CD14-positive monocyte (primary cell): ENCODE data around the gene TTC38. TPM values are rescaled to one million over a fixed set of nuclear protein-coding genes. Genes with fewer than 3 reads are reported as not detected.

ENCODE experiments used
- DNase-seq, 3 donors: peaks; one replicate each; pipeline ENCODE4 v3.0.0-alpha.2; 2011 to 2022
- H2AFZ ChIP-seq: 2 replicates; pipeline ENCODE4 v1.6.0; 2012; ENCODE audit warnings: mild to moderate bottlenecking, low read depth, low read length, inconsistent platforms; ENCODE audit not compliant: insufficient read depth, poor library complexity, severe bottlenecking
- H3K27ac ChIP-seq, 2 donors: 1 replicate in 1 of 2; 2 replicates in 1 of 2; pipeline ENCODE4 v1.5.1; 2012 to 2013; ENCODE audit warnings: low read length in 2 of 2, control low read depth in 1 of 2, inconsistent platforms in 1 of 2, low read depth in 1 of 2, mild to moderate bottlenecking in 1 of 2
- H3K27me3 ChIP-seq, 2 donors: one replicate each; pipeline versions ENCODE4 v1.6.0 to v1.6.1; 2011 to 2013; ENCODE audit warnings: low read length in 2 of 2; ENCODE audit not compliant: control insufficient read depth in 2 of 2, insufficient read depth in 2 of 2
- H3K36me3 ChIP-seq, 2 donors: replicated peaks in 1 of 2; 1 replicate in 1 of 2; 2 replicates in 1 of 2; pipeline versions ENCODE4 v1.5.1 to v1.6.1; 2012 to 2013; ENCODE audit warnings: low read length in 2 of 2, control low read depth in 1 of 2, inconsistent platforms in 1 of 2, mild to moderate bottlenecking in 1 of 2; ENCODE audit not compliant: insufficient read depth in 2 of 2, control insufficient read depth in 1 of 2
- H3K4me1 ChIP-seq, 2 donors: 1 replicate in 1 of 2; 2 replicates in 1 of 2; pipeline versions ENCODE4 v1.5.1 to v1.6.1; 2012 to 2013; ENCODE audit warnings: low read length in 2 of 2, control low read depth in 1 of 2, inconsistent platforms in 1 of 2, mild to moderate bottlenecking in 1 of 2, moderate library complexity in 1 of 2; ENCODE audit not compliant: insufficient read depth in 2 of 2, control insufficient read depth in 1 of 2
- H3K4me2 ChIP-seq: replicated peaks from 2 replicates; pipeline ENCODE3; 2012; ENCODE audit warnings: low read length, moderate library complexity, mild to moderate bottlenecking; ENCODE audit not compliant: poor library complexity, severe bottlenecking; ENCODE audit errors: extremely low read depth
- H3K4me3 ChIP-seq, 3 experiments: fragments of 200-600 bp in 1 of 3; sonication (generic) in 1 of 3; replicated peaks in 1 of 3; 1 replicate in 2 of 3; 2 replicates in 1 of 3; pipeline ENCODE4 v1.5.1; 2011 to 2013; ENCODE audit warnings: low read length in 3 of 3, mild to moderate bottlenecking in 3 of 3, control low read depth in 2 of 3, low read depth in 2 of 3, inconsistent platforms in 1 of 3, moderate library complexity in 1 of 3
- H3K79me2 ChIP-seq: 2 replicates; pipeline ENCODE4 v1.6.0; 2012; ENCODE audit warnings: mild to moderate bottlenecking, control low read depth, inconsistent platforms, low read length, moderate library complexity; ENCODE audit not compliant: insufficient read depth
- H3K9ac ChIP-seq: 2 replicates; pipeline ENCODE4 v1.6.0; 2017; ENCODE audit warnings: low read length, mild to moderate bottlenecking; ENCODE audit not compliant: insufficient read depth, poor library complexity, severe bottlenecking
- H3K9me3 ChIP-seq, 2 donors: replicated peaks in 1 of 2; 1 replicate in 1 of 2; 2 replicates in 1 of 2; pipeline versions ENCODE4 v1.5.1 to v1.6.1; 2012 to 2013; ENCODE audit warnings: low read length in 2 of 2, control low read depth in 1 of 2; ENCODE audit not compliant: control insufficient read depth in 1 of 2, insufficient read depth in 1 of 2
- H4K20me1 ChIP-seq: 2 replicates; pipeline ENCODE4 v1.6.0; 2012; ENCODE audit warnings: mild to moderate bottlenecking, low read length, control low read depth, moderate library complexity; ENCODE audit not compliant: insufficient read depth
- H3K27ac Mint-ChIP-seq, 7 donors: one replicate each; pipeline ENCODE4 v1.8.0; 2020; ENCODE audit warnings: mild to moderate bottlenecking in 7 of 7, mixed read lengths in 7 of 7, moderate library complexity in 6 of 7, inconsistent platforms in 2 of 7
- H3K27me3 Mint-ChIP-seq, 3 donors: one replicate each; pipeline ENCODE4 v1.8.0; 2021 to 2022; ENCODE audit warnings: low read depth in 3 of 3, mild to moderate bottlenecking in 3 of 3, mixed read lengths in 3 of 3, moderate library complexity in 3 of 3, inconsistent platforms in 1 of 3
- H3K36me3 Mint-ChIP-seq, 2 donors: one replicate each; pipeline ENCODE4 v1.8.0; 2020; ENCODE audit warnings: mixed read lengths in 2 of 2, inconsistent platforms in 1 of 2, mild to moderate bottlenecking in 1 of 2
- H3K4me1 Mint-ChIP-seq: one replicate; pipeline ENCODE4 v1.8.0; 2020; ENCODE audit warnings: mild to moderate bottlenecking, mixed read lengths
- H3K4me3 Mint-ChIP-seq, 2 donors: one replicate each; pipeline ENCODE4 v1.8.0; 2020; ENCODE audit warnings: mild to moderate bottlenecking in 2 of 2, mixed read lengths in 2 of 2, moderate library complexity in 1 of 2
- H3K9me3 Mint-ChIP-seq, 7 donors: one replicate each; pipeline ENCODE4 v1.8.0; 2020 to 2022; ENCODE audit warnings: mixed read lengths in 7 of 7, mild to moderate bottlenecking in 6 of 7, moderate library complexity in 6 of 7, inconsistent platforms in 2 of 7
- WGBS: methylation state at CpG from one replicate; pipeline ENCODE4 v1.1.5; 2013; ENCODE audit warnings: missing lambda C conversion rate; ENCODE audit not compliant: insufficient coverage; 5-methylcytosine and 5-hydroxymethylcytosine counted together
- intact Hi-C, 2 donors: fragments of 100-400 bp; cut with micrococcal nuclease; formaldehyde crosslinking; loops; one replicate each; pipeline versions ENCODE4 v1.15.0 to v1.15.1; 2023
- polyA plus RNA-seq, 3 donors: library from polyadenylated mRNA; depleted of rRNA in 1 of 3; unstranded in 2 of 3; stranded (reverse) in 1 of 3; fragments of 300-500 nt in 2 of 3; fragments of >200 nt in 1 of 3; fragmentation: Illumina TruSeq in 2 of 3; gene quantifications; 1 replicate in 2 of 3; 2 replicates in 1 of 3; pipeline ENCODE4 v1.2.3, GENCODE V29; 2012 to 2021
- TF ChIP-seq, protein P1 (sequence below): fragments of 200-600 bp; IDR thresholded peaks from one replicate; pipeline ENCODE4 v1.8.0; 2022; ENCODE audit warnings: antibody characterized with exemption, mild to moderate bottlenecking

The TTC38 gene
- polyA plus RNA-seq, 3 donors, result 14.7 to 22.5 (median 17.0) TPM

DNA sequence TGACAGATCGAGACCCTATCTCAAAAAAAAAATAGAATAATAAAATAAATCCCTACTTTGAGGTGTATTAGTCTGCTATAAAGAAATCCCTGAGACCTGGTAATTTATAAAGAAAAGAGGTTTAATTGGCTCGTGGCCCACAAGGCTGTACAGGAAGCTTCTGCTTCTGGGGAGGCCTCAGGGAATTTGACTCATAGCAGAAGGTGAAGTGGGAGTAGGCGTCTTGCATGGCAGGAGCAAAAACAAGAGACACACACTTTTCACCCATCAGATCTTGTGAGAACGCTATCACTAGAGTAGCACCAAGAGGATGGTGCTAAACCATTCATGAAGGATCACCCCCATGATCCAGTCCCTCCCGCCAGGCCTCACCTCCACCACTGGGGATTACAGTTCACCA, 46.9 kb upstream of the TTC38 start:
- DNase-seq, result no peak
- H3K4me1 Mint-ChIP-seq, result no peaks in the 10 kb centered on the region
- Histone ChIP-seq H3K9ac (no peak overlapping the region), H2AFZ (no peak overlapping the region), H3K36me3 (peaks cover 30 to 74% of the 10 kb centered on the region in 2 donors), H3K27me3 (no peaks in the 10 kb centered on the region), H3K79me2 (no peaks in the 10 kb centered on the region), H3K9me3 (no peaks in the 10 kb centered on the region), H3K4me2 (no peak overlapping the region), H4K20me1 (no peaks in the 10 kb centered on the region), H3K4me1 (no peaks in the 10 kb centered on the region), H3K27ac (no peak overlapping the region), H3K4me3 (no peak overlapping the region)
- H3K9me3 Mint-ChIP-seq, result no peaks in the 10 kb centered on the region
- H3K4me3 Mint-ChIP-seq, result no peak overlapping the region
- H3K27ac Mint-ChIP-seq, result no peak overlapping the region
- TF ChIP-seq, protein P1, sequence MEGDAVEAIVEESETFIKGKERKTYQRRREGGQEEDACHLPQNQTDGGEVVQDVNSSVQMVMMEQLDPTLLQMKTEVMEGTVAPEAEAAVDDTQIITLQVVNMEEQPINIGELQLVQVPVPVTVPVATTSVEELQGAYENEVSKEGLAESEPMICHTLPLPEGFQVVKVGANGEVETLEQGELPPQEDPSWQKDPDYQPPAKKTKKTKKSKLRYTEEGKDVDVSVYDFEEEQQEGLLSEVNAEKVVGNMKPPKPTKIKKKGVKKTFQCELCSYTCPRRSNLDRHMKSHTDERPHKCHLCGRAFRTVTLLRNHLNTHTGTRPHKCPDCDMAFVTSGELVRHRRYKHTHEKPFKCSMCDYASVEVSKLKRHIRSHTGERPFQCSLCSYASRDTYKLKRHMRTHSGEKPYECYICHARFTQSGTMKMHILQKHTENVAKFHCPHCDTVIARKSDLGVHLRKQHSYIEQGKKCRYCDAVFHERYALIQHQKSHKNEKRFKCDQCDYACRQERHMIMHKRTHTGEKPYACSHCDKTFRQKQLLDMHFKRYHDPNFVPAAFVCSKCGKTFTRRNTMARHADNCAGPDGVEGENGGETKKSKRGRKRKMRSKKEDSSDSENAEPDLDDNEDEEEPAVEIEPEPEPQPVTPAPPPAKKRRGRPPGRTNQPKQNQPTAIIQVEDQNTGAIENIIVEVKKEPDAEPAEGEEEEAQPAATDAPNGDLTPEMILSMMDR, result no peak
- 92% methylated on average over 3 of the region's 5 CpGs for WGBS
- intact Hi-C loops, result no loop called here
- H3K27me3 Mint-ChIP-seq, result no peaks in the 10 kb centered on the region
- H3K36me3 Mint-ChIP-seq, result peaks cover 72 to 84% of the 10 kb centered on the region in 2 donors

DNA sequence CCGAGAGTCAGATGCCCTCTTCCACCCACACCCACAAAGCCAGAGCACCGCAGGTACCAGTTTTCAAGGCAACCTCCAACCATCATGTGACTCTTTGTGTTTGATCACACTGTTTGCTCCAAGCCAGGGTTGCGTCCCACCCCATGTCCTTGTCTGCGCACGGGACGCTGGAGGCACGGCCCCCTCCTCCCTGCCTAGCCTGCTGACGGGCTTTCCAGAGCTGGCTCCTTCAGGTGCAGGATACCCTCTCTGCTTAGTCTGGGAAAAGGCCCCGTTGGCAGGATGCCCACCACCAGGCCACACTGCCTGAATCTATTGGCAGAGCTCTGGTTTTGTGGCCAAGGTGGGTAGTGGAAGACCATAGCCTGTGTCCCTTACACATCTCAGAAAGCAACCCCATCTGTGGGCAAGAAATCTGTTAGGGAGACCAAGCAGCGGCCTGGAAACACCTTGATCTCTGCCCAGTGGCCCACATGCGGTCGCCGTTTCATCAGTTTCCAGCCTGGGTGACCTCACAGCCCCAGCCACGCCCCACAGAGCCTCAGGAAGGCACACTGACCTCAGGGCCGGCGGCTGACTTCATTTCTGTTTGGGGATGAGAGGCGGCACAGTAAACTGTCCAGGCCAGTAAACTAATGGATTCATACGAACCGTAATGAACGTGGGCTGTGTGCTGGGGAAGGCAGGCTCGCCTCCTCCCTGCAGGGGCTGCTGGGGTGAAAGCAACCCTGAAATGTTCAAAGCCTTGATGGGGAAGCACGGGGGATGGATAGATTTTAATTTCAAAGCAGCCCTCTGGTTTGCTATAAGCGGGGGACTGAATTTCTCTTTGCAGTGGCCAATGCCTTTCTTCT, 43.5 kb upstream of the TTC38 start:
- peaks cover 0 to 3% of the 10 kb centered on the region in 2 donors for H3K4me1 ChIP-seq
- H3K79me2 ChIP-seq, result no peaks in the 10 kb centered on the region
- Mint-ChIP-seq H3K4me3 (no peak overlapping the region), H3K27ac (no peak overlapping the region), H3K27me3 (peaks cover 0 to 3% (median 0%) of the 10 kb centered on the region in 3 donors), H3K4me1 (no peaks in the 10 kb centered on the region), H3K36me3 (peaks cover 51 to 54% of the 10 kb centered on the region in 2 donors), H3K9me3 (no peaks in the 10 kb centered on the region)
- H3K4me3 ChIP-seq, result no peak overlapping the region
- intact Hi-C loops, result no loop called here
- no peak overlapping the region for H3K9ac ChIP-seq
- H3K9me3 ChIP-seq, result no peaks in the 10 kb centered on the region
- peaks cover 12 to 42% of the 10 kb centered on the region in 2 donors for H3K36me3 ChIP-seq
- no peak overlapping the region for H3K4me2 ChIP-seq
- TF ChIP-seq, protein P1, result no peak
- no peak overlapping the region for H3K27ac ChIP-seq
- no peaks in the 10 kb centered on the region for H3K27me3 ChIP-seq
- 97% methylated on average over 21 of the region's 23 CpGs for WGBS
- no peaks in the 10 kb centered on the region for H4K20me1 ChIP-seq
- no peak for DNase-seq
- H2AFZ ChIP-seq, result no peak overlapping the region
